IgD-negative memory B cell (primary cell): Measurements from ENCODE around the gene BCR. TPM values are rescaled to one million over a fixed set of nuclear protein-coding genes. Genes with fewer than 3 reads are reported as not detected.
"Not testable (repeated sequence)": the region's sequence is repeated elsewhere in the genome, so short reads cannot be mapped to it uniquely, and the experiment has no call there.

Experiments
- H3K27ac Mint-ChIP-seq, 3 donors: one replicate each; pipeline ENCODE4 v1.8.0; 2020 to 2022; ENCODE audit warnings: mild to moderate bottlenecking in 3 of 3, mixed read lengths in 3 of 3, moderate library complexity in 1 of 3
- H3K27me3 Mint-ChIP-seq: one replicate; pipeline ENCODE4 v1.8.0; 2021; ENCODE audit warnings: mixed read lengths
- H3K36me3 Mint-ChIP-seq: one replicate; pipeline ENCODE4 v1.8.0; 2020; ENCODE audit warnings: mild to moderate bottlenecking, mixed read lengths
- H3K4me1 Mint-ChIP-seq, 3 donors: one replicate each; pipeline ENCODE4 v1.8.0; 2020 to 2022; ENCODE audit warnings: mixed read lengths in 3 of 3, mild to moderate bottlenecking in 1 of 3
- H3K4me3 Mint-ChIP-seq, 4 donors: one replicate each; pipeline ENCODE4 v1.8.0; 2020 to 2022; ENCODE audit warnings: mild to moderate bottlenecking in 4 of 4, mixed read lengths in 4 of 4, moderate library complexity in 3 of 4
- H3K9me3 Mint-ChIP-seq, 3 donors: one replicate each; pipeline ENCODE4 v1.8.0; 2020 to 2021; ENCODE audit warnings: mixed read lengths in 3 of 3, mild to moderate bottlenecking in 1 of 3
- polyA plus RNA-seq: library from polyadenylated mRNA; unstranded; fragments of 300-500 nt; fragmentation: Illumina TruSeq; gene quantifications from one replicate; pipeline ENCODE4 v1.2.3, GENCODE V29; 2021

Gene BCR
- polyA plus RNA-seq, 1 donor from 2014 or later = 5.9 TPM

DNA sequence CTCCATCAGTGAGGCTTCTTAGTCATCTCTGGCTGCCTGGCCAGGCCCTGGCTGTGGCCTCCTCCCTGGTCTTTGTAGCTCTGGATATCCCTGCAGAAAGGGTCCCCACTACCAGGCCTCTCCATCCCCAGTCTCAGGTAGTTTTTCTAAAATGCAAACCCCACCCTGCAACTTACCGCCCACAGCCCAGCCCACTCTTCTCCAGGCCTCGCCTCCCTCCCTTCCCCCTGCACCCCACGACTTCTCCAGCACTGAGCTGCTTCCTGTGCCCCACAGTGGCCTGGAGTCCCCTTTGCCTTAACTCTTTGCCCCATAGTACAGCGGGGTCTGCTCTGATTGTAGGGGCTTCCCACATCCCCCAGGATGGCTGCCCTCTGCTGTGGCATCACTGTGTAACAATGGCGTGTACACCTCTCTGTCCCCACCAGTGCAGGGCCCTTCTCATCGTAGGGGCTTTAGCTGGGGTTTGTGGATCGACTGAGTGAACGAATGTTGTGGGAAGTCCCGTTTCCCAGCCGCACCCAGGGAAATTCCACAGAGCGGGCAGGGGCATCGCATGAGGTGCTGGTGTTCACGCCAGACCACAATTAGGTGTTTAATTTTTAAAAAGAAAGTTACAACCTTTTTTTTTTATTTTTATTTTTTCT is 111.6 kb downstream of the BCR start:
- Mint-ChIP-seq H3K27ac (peak overlapping the region in 1 of 3 donors; percentile 62), H3K36me3 (peaks cover 6% of the 10 kb centered on the region), H3K27me3 (no peaks in the 10 kb centered on the region), H3K4me3 (no peak overlapping the region), H3K9me3 (no peaks in the 10 kb centered on the region), H3K4me1 (no peaks in the 10 kb centered on the region)

DNA sequence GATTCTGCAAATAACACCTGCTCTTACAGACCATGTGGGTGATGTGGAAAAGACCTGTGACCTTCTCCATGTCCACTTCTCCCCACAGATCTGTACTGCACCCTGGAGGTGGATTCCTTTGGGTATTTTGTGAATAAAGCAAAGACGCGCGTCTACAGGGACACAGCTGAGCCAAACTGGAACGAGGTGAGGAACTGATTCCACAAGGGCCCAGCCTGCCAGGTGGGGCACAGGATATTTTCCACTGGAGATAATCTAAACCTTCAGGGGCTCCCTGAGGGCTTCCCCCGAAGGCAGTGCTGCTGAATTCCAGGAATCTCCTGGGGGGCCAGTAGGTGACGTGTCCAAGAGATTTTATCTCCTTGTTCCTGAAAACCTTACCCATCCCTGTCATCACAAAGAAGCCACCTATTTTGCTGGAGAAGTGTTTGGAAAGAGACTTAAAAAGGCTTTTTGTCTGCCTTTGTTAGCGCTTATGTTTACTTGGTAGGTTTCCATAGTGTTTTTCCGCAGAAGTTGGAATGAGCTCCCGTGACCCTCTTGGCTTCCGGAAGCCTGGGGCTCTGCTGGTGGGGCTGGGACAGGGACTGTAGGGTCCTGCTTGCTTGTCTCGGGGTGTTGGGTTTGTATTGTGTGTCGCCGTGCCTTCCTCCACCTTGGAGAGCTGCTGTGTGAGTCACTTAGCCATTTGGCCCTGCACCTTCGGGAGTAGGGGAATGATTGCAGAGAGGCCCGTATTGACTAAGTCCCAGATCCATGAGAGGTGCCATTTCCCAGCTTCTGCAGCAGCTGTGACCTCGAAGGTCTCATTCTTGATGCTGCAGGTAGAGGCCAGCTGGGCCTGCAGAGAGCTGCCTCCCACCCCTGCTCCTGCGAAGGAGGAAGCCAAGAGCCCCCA is 112.4 kb downstream of the BCR start:
- H3K27ac Mint-ChIP-seq = no peak overlapping the region
- no peaks in the 10 kb centered on the region for H3K27me3 Mint-ChIP-seq
- no peak overlapping the region for H3K4me3 Mint-ChIP-seq
- H3K36me3 Mint-ChIP-seq = peaks cover 6% of the 10 kb centered on the region
- no peaks in the 10 kb centered on the region for H3K4me1 Mint-ChIP-seq
- no peaks in the 10 kb centered on the region for H3K9me3 Mint-ChIP-seq

DNA sequence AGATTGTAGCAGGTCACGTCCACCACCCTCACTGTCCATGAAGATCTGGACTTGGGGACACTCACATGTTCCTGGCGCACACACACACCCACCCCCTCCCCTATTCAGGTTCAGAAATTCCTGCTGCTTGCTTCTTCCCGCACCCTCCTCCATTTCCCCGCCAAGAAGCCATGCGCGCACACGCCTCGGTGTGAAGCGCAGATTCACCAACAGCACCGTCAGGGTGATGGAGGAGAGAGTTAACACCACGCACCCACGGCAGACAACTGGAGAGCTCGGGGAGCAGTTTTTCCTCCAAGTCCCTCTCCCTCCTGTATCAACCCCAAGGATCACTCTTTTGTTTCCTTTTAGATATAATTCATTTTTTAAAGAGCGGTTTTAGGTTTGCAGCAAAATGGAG is 113.4 kb downstream of the BCR start:
- Mint-ChIP-seq H3K9me3 (no peaks in the 10 kb centered on the region), H3K4me3 (no peak overlapping the region), H3K36me3 (peaks cover 6% of the 10 kb centered on the region), H3K4me1 (no peaks in the 10 kb centered on the region), H3K27ac (no peak overlapping the region), H3K27me3 (no peaks in the 10 kb centered on the region)

DNA sequence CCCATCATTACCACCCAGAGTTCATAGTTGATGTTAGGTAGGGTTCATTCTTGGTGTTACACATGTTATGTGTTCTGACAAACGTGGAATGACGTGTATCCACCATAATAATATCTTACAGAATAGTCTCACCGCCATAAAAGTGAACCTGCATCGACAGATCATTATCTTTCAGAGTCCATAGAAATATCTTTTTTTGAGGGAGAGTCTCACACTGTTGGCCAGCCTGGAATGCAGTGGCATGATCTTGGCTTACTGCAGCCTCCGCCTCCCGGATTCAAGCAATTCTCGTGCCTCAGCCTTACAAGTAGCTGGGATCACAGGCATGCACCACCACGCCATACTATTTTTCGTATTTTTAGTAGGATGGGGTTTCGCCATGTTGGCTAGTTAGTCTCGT is 113.9 kb downstream of the BCR start:
- Mint-ChIP-seq H3K9me3 (no peaks in the 10 kb centered on the region), H3K4me3 (no peak overlapping the region), H3K4me1 (no peaks in the 10 kb centered on the region), H3K27me3 (no peaks in the 10 kb centered on the region), H3K27ac (no peak overlapping the region), H3K36me3 (peaks cover 6% of the 10 kb centered on the region)

DNA sequence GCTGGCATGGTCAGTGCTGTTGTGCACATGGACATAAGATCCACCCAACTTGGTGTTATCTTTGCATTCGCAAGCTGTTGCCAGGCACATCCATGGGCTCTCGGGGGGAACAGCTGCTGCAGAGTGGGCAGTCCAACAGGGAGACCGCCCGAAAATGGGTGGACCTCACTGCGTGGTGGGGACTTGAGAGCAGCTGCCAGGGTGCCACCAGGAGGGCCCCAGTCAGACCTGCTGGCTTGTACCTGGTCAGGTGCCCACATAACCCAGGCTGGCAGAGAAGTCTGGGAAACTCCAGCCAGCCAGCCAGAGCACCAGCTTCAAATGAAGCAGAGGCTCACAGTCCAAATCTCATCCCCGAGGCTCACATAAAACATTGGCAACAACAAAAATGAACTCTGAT is 120.2 kb downstream of the BCR start:
- Mint-ChIP-seq H3K9me3 (no peaks in the 10 kb centered on the region), H3K27me3 (no peaks in the 10 kb centered on the region), H3K36me3 (peaks cover 9% of the 10 kb centered on the region), H3K27ac (peak overlapping the region in 1 of 3 donors; percentile 66), H3K4me1 (no peaks in the 10 kb centered on the region), H3K4me3 (no peak overlapping the region)

DNA sequence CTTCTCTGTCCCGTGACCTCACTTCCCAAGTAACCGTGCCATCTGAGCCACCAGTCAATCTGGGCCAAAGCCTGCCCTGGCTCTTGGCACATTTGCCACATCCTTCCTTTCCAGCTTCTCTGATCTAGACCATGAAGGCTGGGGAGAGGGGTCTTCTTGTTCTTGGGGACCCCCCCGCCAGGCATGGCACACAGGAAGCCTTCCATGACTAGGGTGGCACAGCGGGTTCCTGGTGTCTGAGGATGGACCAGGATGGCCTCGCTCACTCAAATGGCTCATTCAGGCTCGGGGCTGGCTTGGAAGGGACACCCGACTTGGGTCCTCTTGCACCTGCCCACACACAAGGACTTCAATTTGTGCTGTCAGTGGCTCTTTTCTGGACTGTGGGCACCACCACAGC is 121.3 kb downstream of the BCR start:
- no peaks in the 10 kb centered on the region for H3K4me1 Mint-ChIP-seq
- no peak overlapping the region for H3K27ac Mint-ChIP-seq

DNA sequence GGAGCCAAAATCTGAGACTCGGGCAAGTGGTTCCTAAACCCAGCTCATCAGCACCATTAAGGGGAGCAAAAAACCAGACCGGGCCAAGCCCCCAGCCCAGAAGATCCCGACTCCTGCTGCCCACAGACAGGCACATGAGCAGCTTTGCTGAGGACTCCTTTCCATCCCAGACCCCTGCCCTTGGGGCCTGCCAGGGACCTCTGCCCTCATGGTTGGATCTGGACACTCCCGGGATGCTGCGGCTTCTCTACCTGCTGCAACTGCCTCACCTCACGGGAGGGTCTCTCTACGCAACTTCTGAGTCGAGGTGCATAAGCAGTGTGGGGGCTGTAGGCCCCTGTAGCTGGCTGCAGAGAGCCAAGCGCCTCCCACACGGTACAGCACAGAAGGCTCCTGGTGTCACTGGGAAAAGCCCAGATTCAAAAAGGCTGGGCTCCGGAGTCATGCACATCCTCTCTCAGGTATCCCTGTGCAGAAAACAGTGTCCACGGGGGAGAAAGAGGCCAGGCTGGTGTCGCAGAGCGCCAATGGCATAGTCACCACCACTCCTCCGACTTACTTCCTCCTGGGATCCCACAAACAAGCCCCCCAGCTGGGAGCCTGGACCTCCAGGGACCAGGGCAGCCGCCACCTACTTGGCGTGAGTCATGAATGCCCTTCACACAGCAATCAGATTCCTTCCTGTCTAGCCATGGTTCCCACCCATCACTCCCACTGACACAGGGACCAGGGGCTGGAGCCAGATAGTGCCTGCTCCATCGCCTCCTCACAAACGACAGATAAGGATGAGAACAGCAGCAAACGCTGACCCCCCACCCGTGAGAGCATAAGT is 122.1 kb downstream of the BCR start:
- Mint-ChIP-seq H3K4me1 (no peaks in the 10 kb centered on the region), H3K27ac (no peak overlapping the region), H3K27me3 (no peaks in the 10 kb centered on the region), H3K9me3 (no peaks in the 10 kb centered on the region), H3K4me3 (no peak overlapping the region), H3K36me3 (peaks cover 8% of the 10 kb centered on the region)

More for the DNA sequence above, 121.3 kb downstream of the BCR start:
- Mint-ChIP-seq H3K27me3 (no peaks in the 10 kb centered on the region), H3K9me3 (no peaks in the 10 kb centered on the region), H3K36me3 (peaks cover 9% of the 10 kb centered on the region), H3K4me3 (no peak overlapping the region)

DNA sequence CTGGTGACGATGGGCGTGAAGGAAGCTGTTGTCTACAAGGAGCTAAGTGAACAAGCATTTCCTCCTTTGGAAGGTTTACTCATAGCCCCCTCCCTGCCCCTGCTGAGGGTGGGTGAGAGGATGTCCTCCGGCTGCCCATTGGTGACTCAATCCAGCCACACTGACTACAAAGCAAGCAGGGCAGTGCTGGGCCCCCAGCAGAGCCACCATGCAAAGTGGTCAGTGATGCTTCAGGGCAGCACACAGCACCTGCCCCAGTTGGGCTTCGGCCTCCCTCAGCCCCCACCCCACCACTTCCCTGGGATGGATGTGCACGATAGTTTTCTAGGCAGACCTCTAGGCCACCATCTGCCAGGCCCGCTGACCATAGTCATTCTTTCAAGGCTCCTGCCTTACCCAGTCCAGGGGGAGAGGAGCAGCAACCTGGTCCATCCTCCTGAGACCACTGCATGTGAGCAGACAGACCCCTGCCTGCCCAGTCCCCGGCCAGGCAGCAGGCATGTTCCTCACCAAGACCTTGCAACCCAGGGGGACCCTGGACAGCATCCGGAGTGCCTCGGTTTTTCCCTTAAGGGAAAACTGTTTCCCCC is 125.1 kb downstream of the BCR start:
- H3K36me3 Mint-ChIP-seq = peaks cover 8% of the 10 kb centered on the region
- H3K27me3 Mint-ChIP-seq = no peaks in the 10 kb centered on the region
- no peak overlapping the region for H3K27ac Mint-ChIP-seq
- no peaks in the 10 kb centered on the region for H3K4me1 Mint-ChIP-seq
- H3K4me3 Mint-ChIP-seq = no peak overlapping the region
- no peaks in the 10 kb centered on the region for H3K9me3 Mint-ChIP-seq

DNA sequence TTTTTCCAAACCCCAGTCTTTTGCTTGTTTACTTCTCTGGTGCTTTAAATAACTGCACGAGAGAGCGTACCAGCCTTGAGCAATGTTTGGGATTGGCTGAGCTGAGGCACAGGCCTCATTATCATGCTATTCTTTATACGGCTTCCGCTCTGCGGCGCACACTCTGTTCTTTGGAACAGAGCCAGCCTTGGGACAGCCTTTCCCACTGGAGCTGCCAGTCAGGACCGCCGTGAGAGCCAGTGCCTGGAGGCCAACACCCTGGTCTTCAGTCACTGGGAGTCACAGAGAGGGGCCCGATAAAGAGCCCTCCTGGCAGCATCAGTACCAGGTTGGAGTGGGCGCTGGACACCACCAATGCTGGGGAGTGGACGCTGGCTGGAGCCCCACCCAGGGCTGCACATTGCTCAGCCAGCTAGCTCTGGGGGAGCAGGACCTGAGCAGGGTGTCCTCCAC is 125.6 kb downstream of the BCR start:
- H3K4me1 Mint-ChIP-seq = no peaks in the 10 kb centered on the region
- H3K27me3 Mint-ChIP-seq = no peaks in the 10 kb centered on the region
- H3K9me3 Mint-ChIP-seq = no peaks in the 10 kb centered on the region
- H3K27ac Mint-ChIP-seq = no peak overlapping the region
- no peak overlapping the region for H3K4me3 Mint-ChIP-seq
- H3K36me3 Mint-ChIP-seq = peaks cover 8% of the 10 kb centered on the region

DNA sequence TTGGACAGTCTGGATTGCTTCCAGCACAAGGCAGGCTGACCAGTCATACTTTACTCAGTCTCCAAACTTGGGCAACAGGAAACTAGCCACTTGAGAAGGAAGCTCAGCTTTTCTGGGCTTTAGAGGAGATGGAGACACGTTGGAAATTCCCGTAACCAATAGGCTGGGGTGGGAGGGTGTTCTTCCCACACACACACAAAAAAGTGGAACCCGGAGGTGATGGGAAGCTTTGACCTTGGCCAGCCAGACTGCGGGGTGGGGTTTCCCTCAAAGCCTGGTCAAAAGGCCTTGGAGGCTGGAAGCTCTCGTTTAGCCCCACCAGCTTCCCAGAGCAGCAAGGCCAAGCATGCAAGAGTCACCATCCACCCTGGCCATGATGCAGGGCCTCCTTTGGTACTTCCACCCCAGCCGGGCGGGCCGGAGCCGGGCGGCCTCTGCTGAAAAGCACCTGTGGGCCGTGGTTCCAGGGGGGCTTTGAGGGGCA is 126.2 kb downstream of the BCR start:
- Mint-ChIP-seq H3K4me3 (no peak overlapping the region), H3K4me1 (no peaks in the 10 kb centered on the region), H3K36me3 (peaks cover 8% of the 10 kb centered on the region), H3K9me3 (no peaks in the 10 kb centered on the region), H3K27me3 (no peaks in the 10 kb centered on the region), H3K27ac (no peak overlapping the region)

DNA sequence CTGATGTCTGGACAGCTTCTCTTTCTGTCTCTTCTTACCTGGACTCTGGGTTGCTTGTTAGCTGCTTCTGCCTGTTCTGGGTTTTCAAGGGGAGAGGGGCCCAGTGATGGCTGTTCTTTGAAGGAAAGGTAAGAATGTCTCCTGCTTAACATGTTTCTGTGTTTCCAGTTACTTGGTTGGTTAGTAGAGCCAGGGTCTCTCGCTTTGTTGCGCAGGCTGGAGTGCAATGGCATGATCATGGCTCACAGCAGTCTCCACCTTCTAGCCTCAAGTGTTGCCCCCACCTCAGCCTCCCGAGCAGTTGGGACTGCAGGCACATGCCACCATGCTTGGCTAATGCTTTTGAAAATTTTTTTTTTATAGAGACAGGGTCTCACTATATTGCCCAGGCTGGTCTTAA is 126.6 kb downstream of the BCR start:
- Mint-ChIP-seq H3K4me3 (no peak overlapping the region), H3K36me3 (peaks cover 8% of the 10 kb centered on the region), H3K9me3 (no peaks in the 10 kb centered on the region), H3K4me1 (no peaks in the 10 kb centered on the region), H3K27ac (no peak overlapping the region), H3K27me3 (no peaks in the 10 kb centered on the region)

DNA sequence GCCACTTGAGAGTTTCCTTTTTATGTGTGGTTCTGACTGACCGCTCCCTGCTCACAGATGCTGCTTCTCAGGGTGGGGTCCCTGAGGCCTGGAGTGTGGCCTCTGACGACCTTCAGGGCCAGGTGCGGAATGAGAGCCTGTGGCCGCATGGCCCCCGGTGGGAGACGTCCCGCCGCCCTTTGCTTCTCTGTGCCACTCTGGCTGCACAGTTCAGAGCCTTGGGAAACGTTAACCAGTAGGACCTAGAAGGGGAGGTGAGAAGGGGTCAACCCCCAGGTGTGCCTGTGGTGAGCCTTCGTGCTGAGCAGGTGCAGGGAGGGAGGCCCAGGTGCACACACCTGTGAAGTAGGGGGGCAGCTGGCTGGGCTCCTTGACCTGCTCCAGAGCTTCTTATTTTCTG is 127.2 kb downstream of the BCR start:
- H3K4me1 Mint-ChIP-seq, H3K36me3 Mint-ChIP-seq, H3K27me3 Mint-ChIP-seq, H3K27ac Mint-ChIP-seq, H3K4me3 Mint-ChIP-seq, H3K9me3 Mint-ChIP-seq: not testable (repeated sequence)

DNA sequence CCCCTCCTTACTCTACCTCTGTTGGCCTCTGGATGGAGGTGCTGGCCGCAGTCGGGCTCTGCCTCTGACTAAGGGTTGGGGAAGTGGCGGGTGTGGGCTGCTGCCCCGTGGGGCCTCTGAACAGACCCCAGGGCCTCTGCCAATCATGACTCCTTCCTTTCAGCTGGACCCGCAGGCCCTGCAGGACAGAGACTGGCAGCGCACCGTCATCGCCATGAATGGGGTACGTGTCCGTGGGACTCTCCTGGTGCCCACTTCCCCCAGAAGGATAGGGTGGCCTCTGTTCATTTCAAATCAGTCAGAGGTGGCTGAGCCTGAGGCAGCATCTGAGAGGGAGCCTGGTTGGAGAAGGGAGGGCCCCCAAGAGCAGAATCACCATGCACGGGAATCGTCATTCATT is 129.0 kb downstream of the BCR start:
- H3K9me3 Mint-ChIP-seq, H3K27me3 Mint-ChIP-seq, H3K4me3 Mint-ChIP-seq, H3K27ac Mint-ChIP-seq, H3K36me3 Mint-ChIP-seq, H3K4me1 Mint-ChIP-seq: not testable (repeated sequence)

DNA sequence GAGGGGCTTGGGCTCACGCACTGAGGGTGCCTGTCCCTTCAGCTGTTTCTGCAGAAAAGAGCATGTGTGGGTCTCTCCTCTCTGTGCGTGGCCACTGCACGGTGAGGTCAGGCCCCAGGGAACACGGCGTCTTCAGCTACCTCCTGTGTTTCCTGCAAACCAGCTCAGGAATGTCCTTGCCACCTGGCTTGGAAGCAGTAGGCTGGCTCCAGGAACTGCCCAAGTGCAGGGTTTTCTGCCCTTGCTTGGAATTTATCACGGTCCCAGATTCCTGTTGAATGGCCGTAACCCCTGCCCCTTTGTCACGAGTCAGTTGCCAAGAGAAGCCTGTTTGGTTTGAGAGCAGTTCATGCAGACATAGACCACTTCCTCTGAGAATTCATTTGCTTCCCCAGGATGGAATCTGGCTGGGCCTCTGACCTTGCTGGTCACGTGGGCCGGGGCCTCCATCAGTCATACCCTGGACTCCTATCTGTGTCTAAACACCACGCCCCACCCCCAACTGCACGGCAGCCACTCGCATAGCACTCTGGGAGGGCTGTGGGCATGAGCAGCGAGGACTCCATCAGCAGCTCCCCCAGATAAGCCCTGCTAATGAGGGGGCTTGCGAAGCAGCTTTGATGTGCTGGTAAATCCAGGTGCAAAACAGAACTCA is 130.3 kb downstream of the BCR start:
- H3K27me3 Mint-ChIP-seq, H3K4me1 Mint-ChIP-seq, H3K9me3 Mint-ChIP-seq, H3K27ac Mint-ChIP-seq, H3K36me3 Mint-ChIP-seq, H3K4me3 Mint-ChIP-seq: not testable (repeated sequence)
